HS-5 (cell line): Measurements from ENCODE around the gene USP17L19.
"Not testable (repeated sequence)": the region's sequence is repeated elsewhere in the genome, so short reads cannot be mapped to it uniquely, and the experiment has no call there.

Source experiments
- DNase-seq: peaks from one replicate; pipeline ENCODE4 v3.0.0-alpha.2; 2012; ENCODE audit warnings: low read depth

USP17L19 gene

GRCh38 chr4:9253078-9253477, at the start of gene USP17L19:
Gene USP17L19, plus strand, starts transcription at chr4:9253378. Its CDS starts 0 bp downstream, at chr4:9253378.
- DNase-seq = not testable (repeated sequence)

GRCh38 chr4:9210357-9210756, 42.8 kb upstream of the USP17L19 start, which contains the start of gene USP17L10:
Gene USP17L10, plus strand, starts transcription at chr4:9210657. Its CDS starts 0 bp downstream, at chr4:9210657.
- DNase-seq = not testable (repeated sequence)

GRCh38 chr4:9214701-9215100, 38.5 kb upstream of the USP17L19 start:
- DNase-seq = not testable (repeated sequence)

- not testable (repeated sequence) for DNase-seq
Measured at GRCh38 chr4:9215105-9215504, 38.1 kb upstream of the USP17L19 start, which contains the start of gene USP17L11. Gene USP17L11, plus strand, starts transcription at chr4:9215405. Its CDS starts 0 bp downstream, at chr4:9215405.

GRCh38 chr4:9219852-9220251, 33.3 kb upstream of the USP17L19 start, which contains the start of gene USP17L12:
Gene USP17L12, plus strand, starts transcription at chr4:9220152. Its CDS starts 0 bp downstream, at chr4:9220152.
- DNase-seq = not testable (repeated sequence)

- not testable (repeated sequence) for DNase-seq
Measured at GRCh38 chr4:9224596-9224995, 28.6 kb upstream of the USP17L19 start, which contains the start of gene USP17L13. Gene USP17L13, plus strand, starts transcription at chr4:9224896. Its CDS starts 0 bp downstream, at chr4:9224896.

GRCh38 chr4:9230249-9230648, 22.9 kb upstream of the USP17L19 start:
- DNase-seq = not testable (repeated sequence)

GRCh38 chr4:9234085-9234484, 19.1 kb upstream of the USP17L19 start, which contains the start of gene USP17L15:
Gene USP17L15, plus strand, starts transcription at chr4:9234385. Its CDS starts 0 bp downstream, at chr4:9234385.
- DNase-seq = not testable (repeated sequence)

GRCh38 chr4:9238461-9238860, 14.7 kb upstream of the USP17L19 start:
- DNase-seq = not testable (repeated sequence)

GRCh38 chr4:9243579-9243978, 9.6 kb upstream of the USP17L19 start, which contains the start of gene USP17L17:
Gene USP17L17, plus strand, starts transcription at chr4:9243879. Its CDS starts 0 bp downstream, at chr4:9243879.
- DNase-seq = not testable (repeated sequence)

- DNase-seq = not testable (repeated sequence)
Measured at GRCh38 chr4:9247953-9248680, 5.1 kb upstream of the USP17L19 start, which contains the start of gene USP17L18. Gene USP17L18, plus strand, starts transcription at chr4:9248630. Its CDS starts 0 bp downstream, at chr4:9248630.

- not testable (repeated sequence) for DNase-seq
Measured at GRCh38 chr4:9257824-9258223, 4.6 kb downstream of the USP17L19 start, which contains the start of gene USP17L20. Gene USP17L20, plus strand, starts transcription at chr4:9258124. Its CDS starts 0 bp downstream, at chr4:9258124.

- not testable (repeated sequence) for DNase-seq
Measured at GRCh38 chr4:9262572-9262971, 9.4 kb downstream of the USP17L19 start, which contains the start of gene USP17L21. Gene USP17L21, plus strand, starts transcription at chr4:9262872. Its CDS starts 0 bp downstream, at chr4:9262872.

- DNase-seq = not testable (repeated sequence)
Measured at GRCh38 chr4:9267319-9267718, 14.1 kb downstream of the USP17L19 start, which contains the start of gene USP17L22. Gene USP17L22, plus strand, starts transcription at chr4:9267619. Its CDS starts 0 bp downstream, at chr4:9267619.

GRCh38 chr4:9271719-9272118, 18.5 kb downstream of the USP17L19 start:
- DNase-seq = not testable (repeated sequence)
